Stimulated activated CD4-positive, alpha-beta T cell treated with anti-CD3 and anti-CD28 coated beads, Interleukin-4, amount 100 ng/mL, for 4 hours (primary cell): ENCODE measurements around the gene EIF4E1B.

Experiments
- DNase-seq, 2 experiments: peaks; one replicate each; pipeline ENCODE4 v3.0.0-alpha.2; 2020

EIF4E1B gene

GRCh38 chr5:176647843-176648473 is 17.5 kb downstream of the EIF4E1B start:
- DNase-seq, result no peak

- DNase-seq, result peak in 1 of 2 experiments; percentile 44
Measured at GRCh38 chr5:176648474-176649194, 18.2 kb downstream of the EIF4E1B start.

GRCh38 chr5:176650354-176650884 is 19.9 kb downstream of the EIF4E1B start:
- DNase-seq, result no peak

GRCh38 chr5:176651472-176651980 is 21.1 kb downstream of the EIF4E1B start:
- DNase-seq, result no peak

GRCh38 chr5:176652136-176652535 is 21.7 kb downstream of the EIF4E1B start:
- no peak for DNase-seq

- peak; percentile 76 to 96 for DNase-seq
Measured at GRCh38 chr5:176653401-176654385, 23.2 kb downstream of the EIF4E1B start.

GRCh38 chr5:176654856-176655255 is 24.4 kb downstream of the EIF4E1B start:
- DNase-seq, result peak in 1 of 2 experiments; percentile 57

- no peak for DNase-seq
Measured at GRCh38 chr5:176656467-176656990, 26.1 kb downstream of the EIF4E1B start.

GRCh38 chr5:176658007-176658599 is 27.6 kb downstream of the EIF4E1B start:
- peak; percentile 55 to 66 for DNase-seq

GRCh38 chr5:176658817-176659511 is 28.5 kb downstream of the EIF4E1B start:
- no peak for DNase-seq

GRCh38 chr5:176659512-176659839 is 29.0 kb downstream of the EIF4E1B start:
- DNase-seq, result no peak

- DNase-seq, result no peak
Measured at GRCh38 chr5:176659860-176660461, 29.5 kb downstream of the EIF4E1B start.

GRCh38 chr5:176660530-176660859 is 30.0 kb downstream of the EIF4E1B start:
- no peak for DNase-seq

- peak; percentile 74 to 81 for DNase-seq
Measured at GRCh38 chr5:176660860-176661641, 30.6 kb downstream of the EIF4E1B start.

- DNase-seq, result no peak
Measured at GRCh38 chr5:176661676-176662075, 31.2 kb downstream of the EIF4E1B start.

GRCh38 chr5:176662371-176663333 is 32.2 kb downstream of the EIF4E1B start:
- no peak for DNase-seq

- DNase-seq, result no peak
Measured at GRCh38 chr5:176663566-176663965, 33.1 kb downstream of the EIF4E1B start.

GRCh38 chr5:176664479-176664878 is 34.0 kb downstream of the EIF4E1B start:
- DNase-seq, result no peak

- DNase-seq, result no peak
Measured at GRCh38 chr5:176664886-176665285, 34.4 kb downstream of the EIF4E1B start.
